IMR-90 (cell line): Measurements from ENCODE around the gene SIK3. TPM values are rescaled to one million over a fixed set of nuclear protein-coding genes. Genes with fewer than 3 reads are reported as not detected.

Experiments
- ATAC-seq: fragments of 200-7000 bp; cut with Tn5 transposase; 2 replicates; pipeline ENCODE4 v1.9.1; 2020; ENCODE audit warnings: low read depth, mild to moderate bottlenecking, moderate library complexity
- BruUV-seq: library from RNA; stranded (reverse); fragments of 400-500 nt; replicated peaks from 2 replicates; lab custom pipeline; 2021; lab: Mats Ljungman, UMichigan
- CTCF ChIA-PET: fragments of 300-600 bp; formaldehyde crosslinking; extraction: SDS; loops from one replicate; lab custom pipeline; 2021; ENCODE audit warnings: antibody characterized with exemption; lab: Yijun Ruan, JAX
- POLR2A ChIA-PET: fragments of 300-600 bp; sonication (Branson Sonifier 250); formaldehyde crosslinking; loops from one replicate; lab custom pipeline; 2022; ENCODE audit warnings: antibody characterized with exemption; ENCODE audit not compliant: unreplicated experiment; lab: Charles Lee
- DNase-seq: peaks from one replicate; pipeline ENCODE4 v3.0.0; 2013
- H2AFZ ChIP-seq: replicated peaks from 2 replicates; pipeline ENCODE3; 2013; ENCODE audit warnings: low read length, mild to moderate bottlenecking; ENCODE audit not compliant: poor library complexity
- H2AK5ac ChIP-seq: 2 replicates; pipeline ENCODE4 v1.6.1; 2013; ENCODE audit warnings: low read depth, low read length, inconsistent platforms
- H2AK9ac ChIP-seq: replicated peaks from 2 replicates; pipeline ENCODE3; 2013; ENCODE audit warnings: mild to moderate bottlenecking, low read depth, low read length, moderate library complexity; ENCODE audit not compliant: poor library complexity
- H2BK120ac ChIP-seq: 2 replicates; pipeline ENCODE4 v1.6.1; 2013; ENCODE audit warnings: low read depth, low read length, inconsistent platforms
- H2BK15ac ChIP-seq: 3 replicates; pipeline ENCODE4 v1.6.1; 2013; ENCODE audit warnings: low read depth, low read length, inconsistent platforms
- H2BK20ac ChIP-seq: 2 replicates; pipeline ENCODE4 v1.6.1; 2013; ENCODE audit warnings: low read depth, mild to moderate bottlenecking, inconsistent platforms, low read length, moderate library complexity
- H2BK5ac ChIP-seq: 2 replicates; pipeline ENCODE4 v1.6.1; 2013; ENCODE audit warnings: mild to moderate bottlenecking, low read depth, low read length, inconsistent platforms; ENCODE audit not compliant: poor library complexity, severe bottlenecking
- H3K14ac ChIP-seq: replicated peaks from 2 replicates; pipeline ENCODE4 v1.6.1; 2013; ENCODE audit warnings: low read depth, low read length, inconsistent platforms
- H3K18ac ChIP-seq: 2 replicates; pipeline ENCODE4 v1.6.1; 2013; ENCODE audit warnings: low read depth, low read length, control low read depth
- H3K23ac ChIP-seq: 2 replicates; pipeline ENCODE4 v1.6.1; 2013; ENCODE audit warnings: low read depth, low read length, inconsistent platforms
- H3K27ac ChIP-seq: 2 replicates; pipeline ENCODE4 v1.5.1; 2013; ENCODE audit warnings: mild to moderate bottlenecking, control low read depth, low read length; ENCODE audit not compliant: insufficient read depth
- H3K27me3 ChIP-seq: 2 replicates; pipeline ENCODE4 v1.6.1; 2013; ENCODE audit warnings: low read length; ENCODE audit not compliant: control insufficient read depth, insufficient read depth
- H3K36me3 ChIP-seq: 2 replicates; pipeline ENCODE4 v1.6.1; 2013; ENCODE audit warnings: low read length, mixed read lengths; ENCODE audit not compliant: control insufficient read depth, insufficient read depth
- H3K4ac ChIP-seq: 2 replicates; pipeline ENCODE4 v1.6.1; 2013; ENCODE audit warnings: low read depth, low read length, inconsistent platforms
- H3K4me1 ChIP-seq: 2 replicates; pipeline ENCODE4 v1.6.1; 2013; ENCODE audit warnings: low read length, mixed read lengths; ENCODE audit not compliant: control insufficient read depth, insufficient read depth
- H3K4me2 ChIP-seq: 2 replicates; pipeline ENCODE4 v1.6.1; 2013; ENCODE audit warnings: low read depth, mild to moderate bottlenecking, control low read depth, low read length, moderate library complexity
- H3K4me3 ChIP-seq: 2 replicates; pipeline ENCODE4 v1.5.1; 2013; ENCODE audit warnings: low read depth, mild to moderate bottlenecking, control low read depth, low read length, moderate library complexity; ENCODE audit not compliant: insufficient read depth
- H3K56ac ChIP-seq: 2 replicates; pipeline ENCODE4 v1.6.1; 2013; ENCODE audit warnings: low read length, inconsistent platforms; ENCODE audit not compliant: insufficient read depth; ENCODE audit errors: extremely low read depth
- H3K79me1 ChIP-seq, 2 experiments: 2 replicates each; pipeline ENCODE4 v1.6.1; 2013; ENCODE audit warnings: low read length in 2 of 2, inconsistent platforms in 1 of 2, low read depth in 1 of 2
- H3K9ac ChIP-seq: 2 replicates; pipeline ENCODE4 v1.6.1; 2013; ENCODE audit warnings: low read depth, low read length, control low read depth
- H3K9me1 ChIP-seq: 2 replicates; pipeline ENCODE4 v1.6.1; 2013; ENCODE audit warnings: low read length, inconsistent platforms; ENCODE audit not compliant: insufficient read depth
- H3K9me3 ChIP-seq: 2 replicates; pipeline ENCODE4 v1.6.1; 2013; ENCODE audit warnings: low read length; ENCODE audit not compliant: control insufficient read depth, insufficient read depth
- H4K20me1 ChIP-seq: 2 replicates; pipeline ENCODE4 v1.6.1; 2013; ENCODE audit warnings: low read length, inconsistent platforms; ENCODE audit not compliant: insufficient read depth
- H4K5ac ChIP-seq: 2 replicates; pipeline ENCODE4 v1.6.1; 2013; ENCODE audit warnings: mild to moderate bottlenecking, low read depth, low read length, control low read depth
- H4K8ac ChIP-seq, 2 experiments: 2 replicates each; pipeline ENCODE4 v1.6.1; 2013; ENCODE audit warnings: low read depth in 2 of 2, low read length in 2 of 2, control low read depth in 1 of 2, inconsistent platforms in 1 of 2
- H4K91ac ChIP-seq: 2 replicates; pipeline ENCODE4 v1.6.1; 2013; ENCODE audit warnings: low read depth, low read length, inconsistent platforms; ENCODE audit not compliant: insufficient read depth
- CHD1 ChIP-seq: IDR thresholded peaks from 2 replicates; pipeline ENCODE4 v1.6.1; 2012; ENCODE audit warnings: low read depth, low read length, improper control_type of control experiment
- CTCF ChIP-seq: conservative IDR thresholded peaks from 2 replicates; pipeline ENCODE4 v1.5.1; 2012; ENCODE audit warnings: mild to moderate bottlenecking, low read depth, low read length, improper control_type of control experiment
- MAFK ChIP-seq: IDR thresholded peaks from 2 replicates; pipeline ENCODE4 v1.6.1; 2012; ENCODE audit warnings: low read depth, low read length, improper control_type of control experiment
- POLR2A ChIP-seq: IDR thresholded peaks from 2 replicates; pipeline ENCODE4 v1.6.1; 2012; ENCODE audit warnings: mild to moderate bottlenecking, low read depth, low read length
- RCOR1 ChIP-seq: IDR thresholded peaks from 2 replicates; pipeline ENCODE4 v1.6.1; 2012; ENCODE audit warnings: mild to moderate bottlenecking, low read length, improper control_type of control experiment; ENCODE audit not compliant: insufficient replicate concordance
- RFX5 ChIP-seq: IDR thresholded peaks from 2 replicates; pipeline ENCODE4 v1.8.0; 2012; ENCODE audit warnings: low read depth, mild to moderate bottlenecking, low read length, moderate library complexity
- SMC3 ChIP-seq: fragments of 150-350 bp; IDR thresholded peaks from 2 replicates; pipeline ENCODE4 v1.6.1; 2016; ENCODE audit warnings: low read depth, mild to moderate bottlenecking, antibody characterized with exemption, low read length, moderate library complexity
- USF2 ChIP-seq: fragments of 150-350 bp; IDR thresholded peaks from 2 replicates; pipeline ENCODE4 v1.6.1; 2017; ENCODE audit warnings: mild to moderate bottlenecking, antibody characterized with exemption, low read length, low read depth
- WGBS, 2 experiments: methylation state at CpG; one replicate each; pipeline versions ENCODE4 v1.1.5 to v1.1.7; 2013; ENCODE audit warnings: missing lambda C conversion rate in 2 of 2; ENCODE audit not compliant: insufficient read length in 1 of 2; ENCODE audit errors: extremely low coverage in 2 of 2; 5-methylcytosine and 5-hydroxymethylcytosine counted together
- dilution Hi-C: fragments of 300-500 bp; cut with HindIII; formaldehyde crosslinking; loops from one replicate; pipeline ENCODE4 v1.14.3; 2018; ENCODE audit warnings: low sequenced_read_pairs; ENCODE audit not compliant: unreplicated experiment
- in situ Hi-C: fragments of 300-500 bp; cut with MboI; formaldehyde crosslinking; loops from 3 replicates; pipeline ENCODE4 v1.14.3; 2019; ENCODE audit warnings: low sequenced_read_pairs, inconsistent platforms, mixed read lengths
- intact Hi-C: fragments of 100-400 bp; cut with micrococcal nuclease; formaldehyde crosslinking; loops from 2 replicates; pipeline ENCODE4 v1.10.0; 2022
- polyA plus RNA-seq, 3 experiments: library from polyadenylated mRNA; depleted of rRNA; stranded (reverse); fragments of >200 nt; gene quantifications; 2 replicates each; pipeline ENCODE4 v1.2.3, GENCODE V29; 2012; ENCODE audit warnings: low replicate concordance in 1 of 3
- total RNA-seq: library from RNA; depleted of rRNA; stranded (reverse); fragments of >200 nt; gene quantifications from 2 replicates; pipeline ENCODE4 v1.2.3, GENCODE V29; 2012

Gene SIK3
- total and polyA plus RNA-seq, 2 of the 4 experiments (the other 2 are of a cell fraction): 8.2 to 9.1 TPM

GRCh38 chr11:116994195-116994594 lies 104.0 kb downstream of the SIK3 start:
- TF ChIP-seq POLR2A (no peak), CTCF (no peak), SMC3 (no peak), RFX5 (no peak), USF2 (no peak), CHD1 (no peak), MAFK (no peak), RCOR1 (no peak)
- no peak overlapping the region for H4K5ac ChIP-seq
- dilution Hi-C loops: no loop called here
- no peak overlapping the region for H3K27ac ChIP-seq
- no peak overlapping the region for H2AK9ac ChIP-seq
- peaks cover 18 to 40% of the 10 kb centered on the region in 2 experiments for H3K79me1 ChIP-seq
- CTCF ChIA-PET: interaction anchor here (0.6 kb wide), 1 partner anchor 11 kb away, joined by 5 read pairs; no protein-coding TSS in a partner anchor
- no peak overlapping the region for H2BK120ac ChIP-seq
- no peak overlapping the region for H2BK20ac ChIP-seq
- no peak overlapping the region for H2BK5ac ChIP-seq
- H3K36me3 ChIP-seq: no peaks in the 10 kb centered on the region
- H3K18ac ChIP-seq: no peak overlapping the region
- H3K9me1 ChIP-seq: peaks cover 11% of the 10 kb centered on the region
- H2AFZ ChIP-seq: no peak overlapping the region
- ATAC-seq (no peak), DNase-seq (no peak)
- no peak overlapping the region for H3K56ac ChIP-seq
- in situ Hi-C loops: no loop called here
- no peak overlapping the region for H4K8ac ChIP-seq
- H3K9ac ChIP-seq: no peak overlapping the region
- no CpG with 5 or more reads among the region's 3 CpGs for WGBS, 2 experiments
- no peak overlapping the region for H2BK15ac ChIP-seq
- no peak overlapping the region for H3K4me3 ChIP-seq
- H3K23ac ChIP-seq: no peak overlapping the region
- no peaks in the 10 kb centered on the region for H3K9me3 ChIP-seq
- H2AK5ac ChIP-seq: no peak overlapping the region
- no peak overlapping the region for H4K91ac ChIP-seq
- no TSS peak for BruUV-seq
- intact Hi-C loops: no loop called here
- no peak overlapping the region for H3K4ac ChIP-seq
- no peak overlapping the region for H3K4me2 ChIP-seq
- peaks cover 2% of the 10 kb centered on the region for H3K4me1 ChIP-seq
- H3K14ac ChIP-seq: no peak overlapping the region
- no peaks in the 10 kb centered on the region for H3K27me3 ChIP-seq
- POLR2A ChIA-PET: no interaction called here
- peaks cover 8% of the 10 kb centered on the region for H4K20me1 ChIP-seq
